HG02759 (cell line): Measurements from ENCODE around the gene MMP1.
"Not testable (repeated sequence)": the region's sequence is repeated elsewhere in the genome, so short reads cannot be mapped to it uniquely, and the experiment has no call there.

Experiments used
- ATAC-seq: cut with Tn5 transposase; IDR thresholded peaks from one replicate; pipeline ENCODE4 v1.9.1; 2021; ENCODE audit warnings: mild to moderate bottlenecking, moderate library complexity; ENCODE audit not compliant: unreplicated experiment

The MMP1 gene

DNA sequence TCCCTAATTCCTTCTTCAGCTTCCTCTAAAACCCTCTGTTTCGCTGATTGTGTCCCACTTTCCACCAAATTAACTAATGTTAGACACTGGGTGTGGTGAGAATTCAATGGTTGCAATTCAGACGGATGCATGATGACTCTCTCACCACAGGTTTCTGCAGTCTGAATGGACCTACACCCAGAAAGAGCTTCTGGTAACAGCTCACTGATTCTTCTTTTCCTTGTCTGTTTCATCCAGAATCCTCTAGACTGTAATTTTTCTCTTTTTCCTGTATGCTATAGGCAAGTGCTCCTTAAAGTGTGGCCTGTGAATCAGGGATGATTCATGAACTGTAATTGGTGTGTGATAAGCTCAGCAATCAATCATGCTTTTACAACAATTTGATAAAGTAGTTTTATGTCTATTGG is 35.6 kb downstream of the MMP1 start:
- ATAC-seq: no peak

GRCh38 chr11:102761646-102762238 is 36.2 kb downstream of the MMP1 start:
- ATAC-seq: no peak

DNA sequence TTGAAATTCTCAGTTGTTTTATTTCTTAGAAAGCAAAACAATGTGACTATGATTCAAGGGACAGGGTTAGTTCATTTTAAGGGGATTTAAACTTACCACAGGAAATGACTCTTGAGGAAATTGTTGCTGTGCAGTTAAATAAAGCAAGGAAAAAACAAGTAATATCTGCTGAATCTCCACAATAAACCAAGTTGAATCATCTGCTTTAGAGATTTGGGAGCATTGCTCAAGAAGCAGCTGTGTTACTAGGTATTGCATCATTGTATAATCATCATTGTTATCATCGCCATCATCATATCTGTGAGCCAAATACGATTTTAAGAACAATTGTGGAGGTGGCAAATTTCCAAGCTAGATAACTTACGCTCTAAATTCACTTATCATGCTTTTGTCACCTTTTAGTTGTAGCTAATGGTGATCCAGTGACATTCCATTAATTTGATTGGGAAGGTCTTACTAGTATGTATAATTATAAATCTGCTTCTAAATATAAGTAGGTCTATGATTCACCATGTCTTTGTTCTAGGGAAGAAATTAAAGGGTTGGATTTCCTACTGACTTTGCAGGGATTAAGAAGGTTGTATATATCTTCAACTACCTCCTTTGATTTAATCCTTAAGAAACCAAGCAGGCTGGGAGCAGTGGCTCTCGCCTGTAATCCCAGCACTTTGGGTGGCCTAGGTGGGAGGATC is 37.5 kb downstream of the MMP1 start:
- no peak for ATAC-seq

GRCh38 chr11:102757823-102758549 is 40.0 kb downstream of the MMP1 start:
- no peak for ATAC-seq

DNA sequence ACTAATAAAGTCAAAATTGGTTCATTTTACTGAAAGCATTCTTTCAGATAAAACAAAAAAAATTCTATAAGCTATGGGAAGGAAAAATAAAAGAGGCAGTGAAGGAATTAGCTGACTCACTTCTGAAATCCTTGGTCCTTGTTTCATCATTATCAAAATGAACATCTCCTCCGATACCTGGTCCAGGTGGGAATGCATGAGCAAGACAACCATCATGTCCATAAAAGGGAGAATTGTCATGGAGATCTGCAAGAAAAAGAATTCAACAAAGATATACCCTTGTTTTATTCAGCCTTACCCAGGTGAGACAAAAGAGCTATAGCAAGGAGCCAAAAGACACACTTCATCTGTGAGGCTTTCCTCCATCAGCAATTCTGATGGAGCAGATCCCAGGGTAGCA is 44.7 kb downstream of the MMP1 start:
- ATAC-seq: no peak

DNA sequence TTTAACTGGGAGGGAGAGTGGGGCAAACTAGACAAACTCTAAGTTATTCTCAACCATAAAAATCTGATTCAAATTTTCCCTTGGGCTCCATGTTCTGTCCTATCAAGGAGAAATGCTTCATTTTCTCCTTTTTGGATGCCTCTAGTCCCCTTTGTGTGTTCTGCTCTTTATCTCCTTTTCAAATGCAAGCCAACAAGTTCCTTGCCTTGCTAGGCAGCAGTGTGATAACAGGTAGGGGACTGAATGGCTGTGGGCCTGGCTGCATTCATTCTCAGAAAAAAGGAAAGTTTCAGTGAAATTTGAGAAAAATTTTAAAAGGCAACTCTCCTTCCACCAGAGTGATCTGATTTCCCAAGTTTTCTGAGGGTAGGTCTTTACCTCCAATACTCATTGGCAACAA is 46.3 kb downstream of the MMP1 start:
- no peak for ATAC-seq

DNA sequence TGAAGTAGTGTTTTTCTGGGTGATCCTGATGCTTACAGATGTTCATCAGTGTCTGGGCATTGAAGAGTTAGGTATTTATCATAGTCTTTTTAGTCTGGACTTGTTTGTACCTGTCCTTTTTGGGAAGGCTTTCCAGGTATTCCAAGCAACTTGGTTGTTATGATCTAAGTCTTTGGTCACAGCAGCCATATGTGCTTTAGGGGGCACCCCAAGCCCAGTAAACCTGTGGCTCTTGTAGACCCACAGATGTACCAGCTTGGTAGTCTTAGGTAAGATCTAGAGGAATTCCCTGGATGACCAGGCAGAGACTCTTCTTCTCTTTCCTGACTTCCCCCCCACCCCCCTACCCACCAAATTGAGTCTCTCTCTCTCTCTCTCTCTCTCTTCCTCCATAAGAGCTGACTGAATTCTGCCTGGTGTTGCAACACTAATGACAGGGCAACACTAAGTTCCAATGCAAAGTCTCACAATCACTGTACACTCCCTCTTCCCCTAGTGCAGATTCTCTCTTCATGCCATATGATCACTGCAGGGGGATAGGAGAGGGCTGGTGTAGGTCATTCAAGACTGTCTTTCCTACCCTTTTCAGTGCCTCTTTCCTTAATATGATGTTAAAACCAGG is 48.7 kb downstream of the MMP1 start:
- ATAC-seq: no peak

- ATAC-seq: not testable (repeated sequence)
Measured at GRCh38 chr11:102746746-102747578, 51.0 kb downstream of the MMP1 start.
